Activated T-cell treated with anti-CD3 and anti-CD28 coated beads, Interleukin-2, amount 50 U/mL, for 24 hours (primary cell): ENCODE results near the gene GGCX.

Experiments
- DNase-seq: peaks from one replicate; pipeline ENCODE4 v3.0.0-alpha.2; 2020
- H3K27ac Mint-ChIP-seq: 2 replicates; pipeline ENCODE4 v1.8.0; 2020; ENCODE audit warnings: mild to moderate bottlenecking, mixed read lengths
- H3K27me3 Mint-ChIP-seq: 2 replicates; pipeline ENCODE4 v1.8.0; 2020; ENCODE audit warnings: mixed read lengths
- H3K36me3 Mint-ChIP-seq: 2 replicates; pipeline ENCODE4 v1.8.0; 2020; ENCODE audit warnings: low read depth, mixed read lengths
- H3K4me1 Mint-ChIP-seq: 2 replicates; pipeline ENCODE4 v1.8.0; 2020; ENCODE audit warnings: low read depth, mixed read lengths
- H3K4me3 Mint-ChIP-seq: 2 replicates; pipeline ENCODE4 v1.8.0; 2020; ENCODE audit warnings: mild to moderate bottlenecking, moderate library complexity, mixed read lengths
- H3K9me3 Mint-ChIP-seq: 2 replicates; pipeline ENCODE4 v1.8.0; 2020; ENCODE audit warnings: mixed read lengths

GGCX gene

DNA sequence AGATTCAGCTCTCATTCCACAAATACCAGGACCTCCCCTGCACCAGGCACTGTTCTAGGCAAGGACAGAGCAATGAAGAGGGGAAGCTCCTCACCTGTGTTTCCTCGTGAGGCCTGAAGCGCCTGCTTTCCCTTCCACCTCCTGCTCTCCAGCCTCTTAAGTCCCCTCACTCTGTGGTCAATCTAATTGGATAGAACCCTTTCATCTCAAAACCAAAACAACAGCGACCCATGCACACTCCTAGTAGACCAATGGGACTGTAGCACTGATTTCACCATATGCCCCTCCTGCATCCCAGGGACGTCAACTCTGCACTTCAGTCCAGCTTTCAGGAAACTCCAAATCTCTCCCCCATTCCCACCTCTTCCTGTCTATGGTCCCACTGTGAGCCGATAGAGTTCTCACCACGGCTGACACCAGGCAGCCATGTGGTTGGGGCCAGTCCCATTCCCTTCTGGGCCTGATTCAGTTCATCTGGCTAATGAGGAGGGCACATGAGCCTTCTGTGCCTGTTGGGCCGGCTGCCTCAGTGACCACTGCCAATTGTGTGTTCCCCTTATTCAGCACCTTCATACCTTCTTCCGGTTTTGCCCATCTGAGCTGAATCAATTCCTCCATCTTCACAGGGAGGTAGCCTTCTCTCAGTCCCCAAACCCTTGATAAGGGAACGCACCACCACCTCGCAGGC lies 55.6 kb downstream of the GGCX start:
- H3K9me3 Mint-ChIP-seq: no peaks in the 10 kb centered on the region
- no peaks in the 10 kb centered on the region for H3K36me3 Mint-ChIP-seq
- DNase-seq: no peak
- H3K27ac Mint-ChIP-seq: no peak overlapping the region
- H3K4me1 Mint-ChIP-seq: no peaks in the 10 kb centered on the region
- no peaks in the 10 kb centered on the region for H3K27me3 Mint-ChIP-seq
- H3K4me3 Mint-ChIP-seq: no peak overlapping the region

DNA sequence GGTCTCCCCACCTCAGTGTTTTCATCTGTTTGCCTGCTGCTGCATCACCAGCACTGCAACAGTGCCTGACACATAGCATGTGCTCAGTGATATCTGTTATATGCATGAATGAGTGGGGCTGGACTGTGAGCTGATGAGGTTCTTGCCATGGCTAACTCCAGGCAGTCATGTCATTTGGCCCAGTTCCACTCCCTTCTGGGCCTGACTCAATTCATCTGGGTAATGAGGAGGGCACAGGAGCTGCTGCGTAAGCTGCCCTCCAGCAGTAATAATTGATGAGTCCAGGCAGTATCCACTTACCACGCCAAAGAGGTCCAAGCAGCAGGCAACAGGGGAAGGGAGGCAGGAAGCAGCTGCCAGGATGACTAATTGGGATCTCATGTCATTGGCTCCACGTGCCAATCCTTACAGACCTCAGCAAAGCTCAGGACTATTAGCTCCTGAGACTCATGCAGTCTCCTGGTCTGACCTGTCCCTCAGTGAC lies 56.5 kb downstream of the GGCX start:
- no peak overlapping the region for H3K27ac Mint-ChIP-seq
- H3K4me1 Mint-ChIP-seq: no peaks in the 10 kb centered on the region
- no peaks in the 10 kb centered on the region for H3K36me3 Mint-ChIP-seq
- H3K27me3 Mint-ChIP-seq: no peaks in the 10 kb centered on the region
- H3K4me3 Mint-ChIP-seq: no peak overlapping the region
- H3K9me3 Mint-ChIP-seq: no peaks in the 10 kb centered on the region
- no peak for DNase-seq

DNA sequence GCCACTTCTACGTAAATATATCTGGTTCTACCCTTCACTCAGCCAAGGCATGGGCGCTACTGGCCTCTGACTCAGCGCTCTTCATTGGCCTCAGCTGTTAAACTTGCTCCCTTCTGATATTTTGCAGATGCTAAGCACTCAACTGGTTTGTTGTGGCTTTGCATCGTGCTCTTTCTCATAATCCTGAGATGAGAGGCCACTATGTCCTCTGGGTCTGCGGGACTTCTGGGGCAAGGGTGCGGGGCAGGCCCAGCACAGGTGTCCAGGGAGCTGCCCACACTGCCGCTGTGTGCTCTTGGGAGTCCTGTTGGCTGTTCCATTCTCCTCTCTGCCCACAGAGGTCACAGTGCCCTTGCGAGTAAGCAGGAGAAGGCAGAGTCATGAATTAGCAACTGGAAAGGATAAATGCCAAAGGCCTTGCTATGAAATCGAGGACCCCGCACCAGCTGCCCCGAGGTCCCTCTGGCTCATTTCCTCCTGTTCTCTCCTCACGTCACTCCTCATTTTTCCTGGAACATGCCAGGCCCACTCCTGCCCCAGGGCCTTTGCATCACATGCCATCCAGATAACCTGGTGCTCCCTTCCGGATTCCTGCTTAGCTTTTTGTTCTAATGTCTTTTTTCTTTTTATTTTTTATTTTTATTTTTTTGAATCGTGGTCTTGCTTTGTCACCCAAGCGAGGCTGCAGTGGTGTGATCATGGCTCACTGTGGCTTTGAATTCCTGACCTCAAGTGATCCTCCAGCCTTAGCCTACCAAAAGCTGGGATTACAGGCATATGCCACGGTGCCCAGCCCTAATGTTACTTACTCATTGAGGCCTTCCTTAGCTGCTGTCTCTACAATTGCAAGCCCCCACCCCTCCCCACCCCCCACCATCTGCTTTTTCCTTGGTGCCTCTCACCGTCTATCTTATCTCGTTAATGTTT lies 57.2 kb downstream of the GGCX start:
- no peak overlapping the region for H3K27ac Mint-ChIP-seq
- no peaks in the 10 kb centered on the region for H3K36me3 Mint-ChIP-seq
- no peaks in the 10 kb centered on the region for H3K9me3 Mint-ChIP-seq
- no peaks in the 10 kb centered on the region for H3K4me1 Mint-ChIP-seq
- no peaks in the 10 kb centered on the region for H3K27me3 Mint-ChIP-seq
- no peak overlapping the region for H3K4me3 Mint-ChIP-seq
- DNase-seq: no peak

DNA sequence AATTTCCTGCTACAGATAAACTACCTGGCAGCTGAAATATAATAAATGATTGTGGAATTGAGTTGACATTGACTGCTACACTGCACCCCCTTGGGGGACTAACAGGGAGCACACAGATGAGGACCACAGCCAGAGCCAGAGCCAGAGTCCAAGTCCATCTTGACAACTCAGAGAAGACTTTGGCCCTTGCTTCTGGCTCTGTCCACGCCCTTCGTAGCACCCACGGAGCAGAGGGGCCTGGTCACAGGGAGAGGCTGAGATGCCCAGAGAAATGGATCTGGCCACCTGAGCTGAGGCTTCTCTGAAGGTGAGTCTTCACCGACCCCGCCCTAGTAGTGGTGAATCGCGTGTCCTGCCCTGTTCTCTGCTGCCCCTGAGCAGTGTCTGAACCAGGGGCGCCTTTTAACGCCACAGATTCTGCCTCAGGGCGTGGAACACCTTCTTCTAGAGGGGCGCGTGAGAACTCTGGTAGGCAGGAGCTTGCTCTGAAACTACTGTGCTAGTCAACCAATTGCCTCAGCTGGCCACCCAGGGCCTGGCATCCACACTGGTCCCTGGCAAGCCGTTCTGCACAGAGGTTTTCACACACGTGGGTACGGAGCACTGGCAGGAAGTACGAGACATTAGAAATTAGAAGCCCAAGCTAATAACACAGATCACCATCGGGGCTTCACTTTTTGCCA lies 58.0 kb downstream of the GGCX start:
- DNase-seq: no peak
- H3K9me3 Mint-ChIP-seq: no peaks in the 10 kb centered on the region
- H3K27me3 Mint-ChIP-seq: no peaks in the 10 kb centered on the region
- no peaks in the 10 kb centered on the region for H3K36me3 Mint-ChIP-seq
- H3K4me1 Mint-ChIP-seq: no peaks in the 10 kb centered on the region
- H3K27ac Mint-ChIP-seq: no peak overlapping the region
- no peak overlapping the region for H3K4me3 Mint-ChIP-seq

DNA sequence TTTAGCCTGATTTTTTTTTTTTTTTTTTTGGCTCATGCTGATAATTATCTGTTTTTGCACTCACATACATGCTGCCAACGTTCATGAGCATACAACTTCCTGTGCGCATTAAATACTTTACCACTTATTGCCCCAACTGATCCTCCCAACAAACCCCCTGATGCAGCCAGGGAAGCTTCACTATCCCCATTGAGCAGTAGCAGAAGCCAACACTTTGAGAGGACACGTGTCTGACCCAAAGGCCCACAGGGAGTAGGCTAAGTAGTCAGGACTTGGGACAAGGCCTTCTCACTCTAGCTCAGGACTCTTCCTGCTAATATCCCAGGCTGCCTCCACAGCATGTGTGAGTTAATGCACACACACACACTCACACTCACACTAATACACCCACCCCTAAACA lies 58.6 kb downstream of the GGCX start:
- H3K4me1 Mint-ChIP-seq: no peaks in the 10 kb centered on the region
- H3K27me3 Mint-ChIP-seq: no peaks in the 10 kb centered on the region
- H3K27ac Mint-ChIP-seq: no peak overlapping the region
- no peak overlapping the region for H3K4me3 Mint-ChIP-seq
- H3K9me3 Mint-ChIP-seq: no peaks in the 10 kb centered on the region
- H3K36me3 Mint-ChIP-seq: no peaks in the 10 kb centered on the region
- DNase-seq: no peak

DNA sequence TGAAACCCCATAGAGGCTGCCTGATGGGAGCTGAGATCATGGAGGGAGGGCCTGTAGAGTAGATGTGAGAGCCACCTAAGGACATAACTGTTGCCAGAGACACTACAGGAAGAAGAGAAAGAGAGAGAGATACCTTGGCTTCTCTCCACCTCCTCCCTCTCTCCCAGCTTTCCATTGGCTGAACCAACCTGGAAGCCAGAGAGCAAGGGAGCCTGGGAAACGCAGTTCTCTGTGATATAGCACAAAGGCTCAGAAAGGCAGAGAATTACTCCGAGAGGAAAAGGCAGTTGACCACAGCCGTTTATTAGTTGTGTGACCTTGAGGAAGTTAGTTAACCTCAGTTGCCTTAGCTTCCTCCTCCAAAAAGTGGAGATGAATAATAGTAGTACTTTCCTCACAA lies 60.0 kb downstream of the GGCX start:
- Mint-ChIP-seq H3K36me3 (no peaks in the 10 kb centered on the region), H3K4me1 (no peaks in the 10 kb centered on the region), H3K27me3 (no peaks in the 10 kb centered on the region), H3K27ac (no peak overlapping the region), H3K4me3 (no peak overlapping the region), H3K9me3 (no peaks in the 10 kb centered on the region)
- no peak for DNase-seq

DNA sequence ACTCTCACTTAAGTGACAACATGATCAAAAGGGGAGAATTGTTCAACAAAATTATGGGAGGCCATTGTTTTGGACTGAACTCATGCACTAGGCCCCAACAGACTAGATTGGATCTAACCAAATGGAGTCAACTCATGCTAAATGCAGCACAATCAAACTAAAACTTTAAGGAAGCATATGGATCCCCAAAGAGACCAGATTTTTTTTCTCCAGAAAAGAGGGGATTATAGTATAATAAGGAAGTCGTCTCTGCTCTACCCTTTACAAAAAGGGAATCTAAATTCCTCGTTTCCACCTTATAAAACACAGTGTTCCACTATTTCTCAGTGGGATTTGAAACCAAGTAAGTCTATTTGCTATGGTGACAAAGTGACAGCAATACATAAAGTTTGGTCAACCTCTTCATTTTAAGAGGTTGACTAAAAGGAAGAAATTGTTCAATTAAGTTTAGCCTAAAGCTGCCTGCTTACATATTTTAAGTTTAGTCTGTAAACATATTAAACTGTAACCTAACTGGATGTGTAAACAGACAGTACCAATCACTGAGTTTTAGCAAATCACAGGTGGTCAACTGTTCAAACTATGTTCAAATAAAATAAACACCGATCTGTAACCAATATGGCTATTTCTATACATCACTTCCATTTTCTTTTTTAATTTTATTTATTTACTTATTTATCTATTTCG lies 63.2 kb downstream of the GGCX start:
- H3K27me3 Mint-ChIP-seq: no peaks in the 10 kb centered on the region
- no peak overlapping the region for H3K27ac Mint-ChIP-seq

DNA sequence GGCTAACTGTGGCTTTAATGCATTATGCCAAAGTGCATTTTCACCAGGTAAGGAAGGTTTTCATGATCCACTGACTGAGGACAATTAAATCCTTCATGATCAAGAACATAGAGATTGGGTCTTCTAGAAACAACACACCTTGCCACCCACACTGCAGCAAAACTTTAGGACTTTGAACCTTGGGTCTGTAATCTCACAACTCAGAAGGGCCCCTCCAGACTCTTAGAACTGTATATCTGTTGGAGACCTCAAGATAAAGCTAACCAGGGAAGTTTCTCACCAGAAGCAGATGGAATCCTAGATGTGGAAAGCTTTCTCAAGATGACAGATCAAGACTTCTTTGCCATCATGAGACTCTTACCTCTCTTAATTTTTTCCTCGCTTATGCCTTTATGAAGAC lies 64.9 kb downstream of the GGCX start:
- no peak for DNase-seq
- Mint-ChIP-seq H3K4me3 (no peak overlapping the region), H3K27ac (no peak overlapping the region), H3K4me1 (no peaks in the 10 kb centered on the region), H3K27me3 (no peaks in the 10 kb centered on the region), H3K36me3 (no peaks in the 10 kb centered on the region), H3K9me3 (no peaks in the 10 kb centered on the region)

More for the DNA sequence above, 63.2 kb downstream of the GGCX start:
- H3K36me3 Mint-ChIP-seq: no peaks in the 10 kb centered on the region
- no peaks in the 10 kb centered on the region for H3K4me1 Mint-ChIP-seq
- no peaks in the 10 kb centered on the region for H3K9me3 Mint-ChIP-seq
- H3K4me3 Mint-ChIP-seq: no peak overlapping the region
- DNase-seq: no peak
